Testis (tissue), 2 donors: ENCODE measurements around the gene TNS3.

Experiments used
- POLR2A ChIP-seq: fragments of 450-650 bp; IDR thresholded peaks from one replicate; pipeline ENCODE4 v1.6.1; 2017; ENCODE audit warnings: antibody characterized with exemption, mild to moderate bottlenecking, moderate library complexity
- TF ChIP-seq, protein P1 (sequence below), 3 experiments: fragments of 450-650 bp in 2 of 3; fragments of 200-600 bp in 1 of 3; sonication (generic) in 1 of 3; IDR thresholded peaks; one replicate each; pipeline ENCODE4 v1.5.1; 2016 to 2019; ENCODE audit warnings: antibody characterized with exemption in 3 of 3, mild to moderate bottlenecking in 2 of 3, moderate library complexity in 1 of 3

DNA sequence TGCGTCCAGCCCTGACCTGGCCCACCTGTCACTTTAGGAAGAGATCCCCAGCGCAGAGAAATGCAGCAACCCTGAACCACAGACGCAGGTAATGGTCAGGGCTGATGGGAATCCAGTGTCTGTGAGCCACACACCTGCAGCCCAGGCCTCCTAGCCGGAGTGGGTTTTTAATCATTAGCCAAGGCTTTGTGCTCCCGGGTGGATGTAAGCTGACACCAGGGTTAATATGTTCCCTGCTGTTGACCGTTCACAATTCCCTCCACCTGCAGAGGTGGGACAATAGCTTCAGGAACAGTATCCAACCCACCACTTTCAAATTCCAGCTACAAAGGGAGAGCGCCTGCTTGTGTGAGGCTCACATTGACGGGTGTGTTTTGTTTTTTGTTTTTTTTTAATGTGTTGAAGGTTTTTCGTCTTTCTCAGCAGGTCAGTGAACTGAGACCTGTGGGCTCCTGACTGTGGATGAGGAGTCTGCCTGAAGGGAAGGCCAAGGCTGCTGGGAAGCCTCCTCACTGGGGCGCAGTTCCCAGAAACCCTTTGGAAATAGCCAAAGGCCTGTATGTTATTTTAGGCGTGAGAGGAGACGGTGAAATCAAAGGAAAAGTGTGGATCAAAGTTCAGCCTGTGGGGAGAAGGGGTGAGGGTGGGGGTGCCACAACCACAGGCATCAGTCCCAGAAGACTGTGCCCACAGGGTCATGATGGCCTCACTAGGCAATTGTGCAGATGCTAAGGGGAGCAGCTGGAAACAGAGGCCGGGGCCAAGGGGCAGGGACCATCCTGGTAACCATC lies 111.1 kb downstream of the TNS3 start:
- TF ChIP-seq, protein P1, sequence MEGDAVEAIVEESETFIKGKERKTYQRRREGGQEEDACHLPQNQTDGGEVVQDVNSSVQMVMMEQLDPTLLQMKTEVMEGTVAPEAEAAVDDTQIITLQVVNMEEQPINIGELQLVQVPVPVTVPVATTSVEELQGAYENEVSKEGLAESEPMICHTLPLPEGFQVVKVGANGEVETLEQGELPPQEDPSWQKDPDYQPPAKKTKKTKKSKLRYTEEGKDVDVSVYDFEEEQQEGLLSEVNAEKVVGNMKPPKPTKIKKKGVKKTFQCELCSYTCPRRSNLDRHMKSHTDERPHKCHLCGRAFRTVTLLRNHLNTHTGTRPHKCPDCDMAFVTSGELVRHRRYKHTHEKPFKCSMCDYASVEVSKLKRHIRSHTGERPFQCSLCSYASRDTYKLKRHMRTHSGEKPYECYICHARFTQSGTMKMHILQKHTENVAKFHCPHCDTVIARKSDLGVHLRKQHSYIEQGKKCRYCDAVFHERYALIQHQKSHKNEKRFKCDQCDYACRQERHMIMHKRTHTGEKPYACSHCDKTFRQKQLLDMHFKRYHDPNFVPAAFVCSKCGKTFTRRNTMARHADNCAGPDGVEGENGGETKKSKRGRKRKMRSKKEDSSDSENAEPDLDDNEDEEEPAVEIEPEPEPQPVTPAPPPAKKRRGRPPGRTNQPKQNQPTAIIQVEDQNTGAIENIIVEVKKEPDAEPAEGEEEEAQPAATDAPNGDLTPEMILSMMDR (IDR thresholded peaks at IDR 0.05), result no peak
- TF ChIP-seq POLR2A, result no peak
